Karpas-422 (cell line): Measurements from ENCODE around the gene PTER. TPM values are rescaled to one million over a fixed set of nuclear protein-coding genes. Genes with fewer than 3 reads are reported as not detected.

Experiments used
- DNase-seq: peaks from one replicate; pipeline ENCODE4 v3.0.0-alpha.2; 2015
- H2AFZ ChIP-seq: fragments of 200-600 bp; sonication (generic); 2 replicates; pipeline ENCODE4 v1.6.1; 2014; ENCODE audit warnings: antibody characterized with exemption, low read length, mixed read lengths
- H3K27ac ChIP-seq: fragments of 200-600 bp; sonication (generic); 2 replicates; pipeline ENCODE4 v1.5.1; 2014; ENCODE audit warnings: mild to moderate bottlenecking, low read length, moderate library complexity
- H3K27me3 ChIP-seq: fragments of 200-600 bp; sonication (generic); 2 replicates; pipeline ENCODE4 v1.6.1; 2014; ENCODE audit warnings: low read length, mixed read lengths
- H3K36me3 ChIP-seq: fragments of 200-600 bp; sonication (generic); 2 replicates; pipeline ENCODE4 v1.6.1; 2014; ENCODE audit warnings: low read length, mixed read lengths; ENCODE audit not compliant: insufficient read depth
- H3K4me1 ChIP-seq: fragments of 200-600 bp; sonication (generic); 2 replicates; pipeline ENCODE4 v1.6.1; 2014; ENCODE audit warnings: mild to moderate bottlenecking, low read length, mixed read lengths
- H3K4me2 ChIP-seq: fragments of 200-600 bp; sonication (generic); 2 replicates; pipeline ENCODE4 v1.6.1; 2014; ENCODE audit warnings: low read length, low read depth, mild to moderate bottlenecking; ENCODE audit not compliant: poor library complexity, severe bottlenecking
- H3K4me3 ChIP-seq: fragments of 200-600 bp; sonication (generic); 2 replicates; pipeline ENCODE4 v1.5.1; 2014; ENCODE audit warnings: mild to moderate bottlenecking, antibody characterized with exemption, low read length, mixed read lengths
- H3K79me2 ChIP-seq: fragments of 200-600 bp; sonication (generic); 2 replicates; pipeline ENCODE4 v1.6.1; 2014; ENCODE audit warnings: mild to moderate bottlenecking, low read length, mixed read lengths
- H3K9ac ChIP-seq: fragments of 200-600 bp; sonication (generic); 2 replicates; pipeline ENCODE4 v1.6.0; 2014; ENCODE audit warnings: low read length
- H3K9me2 ChIP-seq: fragments of 200-600 bp; sonication (generic), shearing (Covaris generic); replicated peaks from 2 replicates; pipeline ENCODE4 v1.6.0; 2014; ENCODE audit warnings: mild to moderate bottlenecking, low read length, moderate library complexity; ENCODE audit not compliant: insufficient read depth
- H3K9me3 ChIP-seq: fragments of 300-700, 200-600 bp; sonication (generic); 2 replicates; pipeline ENCODE4 v1.6.1; 2014; ENCODE audit warnings: low read length, mixed read lengths
- H4K20me1 ChIP-seq: fragments of 200-600 bp; sonication (generic); 2 replicates; pipeline ENCODE4 v1.6.1; 2014; ENCODE audit warnings: mild to moderate bottlenecking, antibody characterized with exemption, low read length, low read depth; ENCODE audit not compliant: insufficient read depth
- total RNA-seq: library from RNA; depleted of rRNA; stranded (reverse); fragments of >200 nt; shearing (Covaris generic); gene quantifications from 2 replicates; pipeline ENCODE4 v1.2.3, GENCODE V29; 2014; ENCODE audit warnings: low replicate concordance

PTER gene
- total RNA-seq, 1 experiment from 2014 or later, result 40.1 TPM

GRCh38 chr10:16481052-16481728 is 44.4 kb downstream of the PTER start:
- no peaks in the 10 kb centered on the region for H3K9me2 ChIP-seq

GRCh38 chr10:16483241-16483917 is 46.6 kb downstream of the PTER start:
- H3K9me2 ChIP-seq, result no peaks in the 10 kb centered on the region
- H3K36me3 ChIP-seq, result peaks cover 18% of the 10 kb centered on the region; the same call in 1 of the 2 replicates
- H3K9me3 ChIP-seq, result no peaks in the 10 kb centered on the region
- no peak overlapping the region for H3K4me3 ChIP-seq
- no peak for DNase-seq
- no peaks in the 10 kb centered on the region for H3K27me3 ChIP-seq
- H2AFZ ChIP-seq, result no peak overlapping the region
- H3K27ac ChIP-seq, result no peak overlapping the region
- H3K9ac ChIP-seq, result no peak overlapping the region
- no peaks in the 10 kb centered on the region for H4K20me1 ChIP-seq
- peaks cover 68% of the 10 kb centered on the region for H3K79me2 ChIP-seq
- H3K4me1 ChIP-seq, result no peaks in the 10 kb centered on the region
- no peak overlapping the region for H3K4me2 ChIP-seq

More at GRCh38 chr10:16481052-16481728, 44.4 kb downstream of the PTER start:
- Histone ChIP-seq H3K9me3 (no peaks in the 10 kb centered on the region), H3K4me2 (no peak overlapping the region), H4K20me1 (no peaks in the 10 kb centered on the region), H3K4me1 (no peaks in the 10 kb centered on the region), H3K9ac (no peak overlapping the region), H3K27ac (no peak overlapping the region), H3K27me3 (no peaks in the 10 kb centered on the region), H3K4me3 (no peak overlapping the region), H3K36me3 (peaks cover under 1% of the 10 kb centered on the region; the same call in 1 of the 2 replicates), H3K79me2 (peaks cover 66% of the 10 kb centered on the region), H2AFZ (no peak overlapping the region)
- no peak for DNase-seq

- Histone ChIP-seq H3K4me3 (no peak overlapping the region), H3K9me2 (no peaks in the 10 kb centered on the region), H3K36me3 (peaks cover 18% of the 10 kb centered on the region; the same call in 1 of the 2 replicates), H4K20me1 (no peaks in the 10 kb centered on the region), H3K4me1 (no peaks in the 10 kb centered on the region), H3K27me3 (no peaks in the 10 kb centered on the region), H2AFZ (no peak overlapping the region), H3K79me2 (peaks cover 59% of the 10 kb centered on the region), H3K9me3 (no peaks in the 10 kb centered on the region), H3K27ac (no peak overlapping the region), H3K9ac (no peak overlapping the region), H3K4me2 (no peak overlapping the region)
- DNase-seq, result no peak
These were observed 53.7 kb downstream of the PTER start for GRCh38 chr10:16490511-16490910.

GRCh38 chr10:16491933-16492332 is 55.1 kb downstream of the PTER start:
- peaks cover 63% of the 10 kb centered on the region for H3K79me2 ChIP-seq
- no peak overlapping the region for H3K4me2 ChIP-seq
- H3K9me3 ChIP-seq, result no peaks in the 10 kb centered on the region
- no peaks in the 10 kb centered on the region for H3K9me2 ChIP-seq
- peaks cover 10% of the 10 kb centered on the region; the same call in 1 of the 2 replicates for H3K36me3 ChIP-seq
- no peak overlapping the region for H3K9ac ChIP-seq
- H3K4me3 ChIP-seq, result no peak overlapping the region
- no peaks in the 10 kb centered on the region for H3K4me1 ChIP-seq
- H2AFZ ChIP-seq, result no peak overlapping the region
- no peaks in the 10 kb centered on the region for H4K20me1 ChIP-seq
- H3K27ac ChIP-seq, result no peak overlapping the region
- no peak for DNase-seq
- no peaks in the 10 kb centered on the region for H3K27me3 ChIP-seq

- no peak overlapping the region for H3K9ac ChIP-seq
- no peak overlapping the region for H3K27ac ChIP-seq
- no peaks in the 10 kb centered on the region for H3K4me1 ChIP-seq
- no peak overlapping the region for H2AFZ ChIP-seq
- H3K27me3 ChIP-seq, result no peaks in the 10 kb centered on the region
- H3K9me3 ChIP-seq, result no peaks in the 10 kb centered on the region
- peaks cover 57% of the 10 kb centered on the region for H3K79me2 ChIP-seq
- H4K20me1 ChIP-seq, result no peaks in the 10 kb centered on the region
- no peak overlapping the region for H3K4me3 ChIP-seq
- 0 out of 2 replicates have a peak, but pooled peaks cover 6% of the 10 kb centered on the region for H3K36me3 ChIP-seq
- no peak for DNase-seq
- H3K4me2 ChIP-seq, result no peak overlapping the region
- no peaks in the 10 kb centered on the region for H3K9me2 ChIP-seq
These were observed 57.2 kb downstream of the PTER start for GRCh38 chr10:16493884-16494536.

GRCh38 chr10:16497911-16498310 is 61.1 kb downstream of the PTER start:
- H4K20me1 ChIP-seq, result no peaks in the 10 kb centered on the region
- H3K79me2 ChIP-seq, result peaks cover 43% of the 10 kb centered on the region
- H3K4me1 ChIP-seq, result no peaks in the 10 kb centered on the region
- no peak overlapping the region for H3K4me2 ChIP-seq
- no peak for DNase-seq
- no peaks in the 10 kb centered on the region for H3K9me3 ChIP-seq
- H3K27ac ChIP-seq, result no peak overlapping the region
- H3K9me2 ChIP-seq, result no peaks in the 10 kb centered on the region
- no peak overlapping the region for H3K4me3 ChIP-seq
- H2AFZ ChIP-seq, result no peak overlapping the region
- 0 out of 2 replicates have a peak, but pooled peaks cover 6% of the 10 kb centered on the region for H3K36me3 ChIP-seq
- no peaks in the 10 kb centered on the region for H3K27me3 ChIP-seq
- no peak overlapping the region for H3K9ac ChIP-seq

GRCh38 chr10:16505161-16505560 is 68.4 kb downstream of the PTER start:
- DNase-seq, result no peak

GRCh38 chr10:16509996-16510395 is 73.2 kb downstream of the PTER start:
- Histone ChIP-seq H3K27ac (no peak overlapping the region), H3K79me2 (0 out of 2 replicates have a peak, but pooled peaks cover 3% of the 10 kb centered on the region), H3K4me3 (no peak overlapping the region), H3K27me3 (no peaks in the 10 kb centered on the region), H3K9me2 (no peaks in the 10 kb centered on the region), H3K4me1 (no peaks in the 10 kb centered on the region; the same call in 1 of the 2 replicates), H4K20me1 (no peaks in the 10 kb centered on the region), H3K9me3 (no peaks in the 10 kb centered on the region), H3K9ac (no peak overlapping the region), H3K4me2 (no peak overlapping the region), H2AFZ (no peak overlapping the region), H3K36me3 (no peaks in the 10 kb centered on the region; the same call in 1 of the 2 replicates)
- no peak for DNase-seq

More at GRCh38 chr10:16505161-16505560, 68.4 kb downstream of the PTER start:
- H3K9me3 ChIP-seq, result no peaks in the 10 kb centered on the region
- no peak overlapping the region for H3K9ac ChIP-seq
- no peaks in the 10 kb centered on the region for H3K27me3 ChIP-seq
- H3K4me3 ChIP-seq, result no peak overlapping the region
- no peak overlapping the region for H3K4me2 ChIP-seq
- H3K36me3 ChIP-seq, result no peaks in the 10 kb centered on the region; the same call in 1 of the 2 replicates
- no peaks in the 10 kb centered on the region for H3K9me2 ChIP-seq
- no peaks in the 10 kb centered on the region for H4K20me1 ChIP-seq
- no peak overlapping the region for H2AFZ ChIP-seq
- H3K4me1 ChIP-seq, result peaks cover 14% of the 10 kb centered on the region
- no peak overlapping the region for H3K27ac ChIP-seq
- H3K79me2 ChIP-seq, result peaks cover 17% of the 10 kb centered on the region; the same call in 1 of the 2 replicates
